Endodermal cell (in vitro differentiated cells): ENCODE results near the gene MAGEB17. TPM values are rescaled to one million over a fixed set of nuclear protein-coding genes. Genes with fewer than 3 reads are reported as not detected.
"Not testable (repeated sequence)": the region's sequence is repeated elsewhere in the genome, so short reads cannot be mapped to it uniquely, and the experiment has no call there.

Source experiments
- DNase-seq: peaks from one replicate; pipeline ENCODE4 v3.0.0-alpha.2; 2017
- H3K27ac ChIP-seq: 2 replicates; pipeline ENCODE4 v1.5.1; 2013; ENCODE audit warnings: mild to moderate bottlenecking, low read depth, low read length, moderate library complexity
- H3K27me3 ChIP-seq: 2 replicates; pipeline ENCODE4 v1.6.1; 2013; ENCODE audit warnings: mild to moderate bottlenecking, low read length, moderate library complexity; ENCODE audit not compliant: insufficient read depth, control insufficient read depth, poor library complexity, severe bottlenecking
- H3K36me3 ChIP-seq: 2 replicates; pipeline ENCODE4 v1.7.0; 2013; ENCODE audit warnings: mild to moderate bottlenecking, low read length, moderate library complexity; ENCODE audit not compliant: control insufficient read depth, insufficient read depth
- H3K4me1 ChIP-seq: one replicate; pipeline ENCODE4 v1.7.0; 2013; ENCODE audit warnings: low read length; ENCODE audit not compliant: control insufficient read depth, insufficient read depth
- H3K4me3 ChIP-seq: 2 replicates; pipeline ENCODE4 v1.5.1; 2013; ENCODE audit warnings: mild to moderate bottlenecking, low read length, moderate library complexity
- H3K9ac ChIP-seq: 2 replicates; pipeline ENCODE4 v1.6.1; 2013; ENCODE audit warnings: mild to moderate bottlenecking, low read length, moderate library complexity; ENCODE audit not compliant: poor library complexity, severe bottlenecking; ENCODE audit errors: extremely low read depth
- H3K9me3 ChIP-seq: 2 replicates; pipeline ENCODE4 v1.6.1; 2013; ENCODE audit warnings: mild to moderate bottlenecking, low read length, moderate library complexity; ENCODE audit not compliant: control insufficient read depth
- H3K27ac Mint-ChIP-seq: 2 replicates; pipeline ENCODE4 v1.8.0; 2020; ENCODE audit warnings: mixed read lengths
- H3K27me3 Mint-ChIP-seq: 2 replicates; pipeline ENCODE4 v1.8.0; 2021; ENCODE audit warnings: mild to moderate bottlenecking, mixed read lengths; ENCODE audit not compliant: insufficient read depth
- H3K36me3 Mint-ChIP-seq: 2 replicates; pipeline ENCODE4 v1.8.0; 2020; ENCODE audit warnings: low read depth, mixed read lengths
- H3K4me1 Mint-ChIP-seq: 2 replicates; pipeline ENCODE4 v1.8.0; 2020; ENCODE audit warnings: mixed read lengths
- H3K4me3 Mint-ChIP-seq: 2 replicates; pipeline ENCODE4 v1.8.0; 2020; ENCODE audit warnings: mild to moderate bottlenecking, moderate library complexity, mixed read lengths
- H3K9me3 Mint-ChIP-seq: 2 replicates; pipeline ENCODE4 v1.8.0; 2020; ENCODE audit warnings: mild to moderate bottlenecking, mixed read lengths
- CTCF ChIP-seq: fragments of 200-600 bp; sonication (generic); conservative IDR thresholded peaks from 2 replicates; pipeline ENCODE4 v1.5.0; 2021; ENCODE audit warnings: antibody characterized with exemption, mild to moderate bottlenecking
- WGBS, 2 experiments: methylation state at CpG; one replicate each; pipeline versions ENCODE4 v1.1.5 to v1.1.7; 2013; ENCODE audit warnings: missing lambda C conversion rate in 2 of 2, mixed read lengths in 1 of 2; ENCODE audit not compliant: insufficient coverage in 1 of 2, insufficient read length in 1 of 2; 5-methylcytosine and 5-hydroxymethylcytosine counted together
- total RNA-seq, 2 donors: library from RNA; stranded (reverse); fragmentation: NEBNext Ultra II Directional in 1 of 2; extraction: Animal tissue kit (Norgen Biotek cat#: 25700) in 1 of 2; gene quantifications; 2 replicates in 1 of 2; 3 replicates in 1 of 2; pipeline ENCODE4 v1.2.1, GENCODE V29; 2021

The MAGEB17 gene
- total RNA-seq, 2 donors from 2014 or later, result 0.33 to 0.44 TPM

- Mint-ChIP-seq H3K27me3 (no peaks in the 10 kb centered on the region), H3K27ac (peak overlapping the region; percentile 88), H3K9me3 (no peaks in the 10 kb centered on the region), H3K4me3 (no peak overlapping the region), H3K36me3 (peaks cover 92% of the 10 kb centered on the region), H3K4me1 (peaks cover 58% of the 10 kb centered on the region)
- Histone ChIP-seq H3K36me3 (peaks cover 70% of the 10 kb centered on the region), H3K27ac (no peak overlapping the region), H3K9ac (no peak overlapping the region), H3K27me3 (no peaks in the 10 kb centered on the region), H3K4me1 (no peaks in the 10 kb centered on the region), H3K9me3 (no peaks in the 10 kb centered on the region), H3K4me3 (no peak overlapping the region)
- peak; percentile 75 for DNase-seq
- no peak for TF ChIP-seq CTCF
- WGBS, 2 experiments, result 100% methylated on average over 3 of the region's 3 CpGs; no CpG with 5 or more reads in 1 of the 2 experiments
Measured at GRCh38 chrX:16172391-16172790, 5.1 kb downstream of the MAGEB17 start.

- no peaks in the 10 kb centered on the region for H3K4me1 ChIP-seq
- H3K27ac ChIP-seq, result no peak overlapping the region
- no peaks in the 10 kb centered on the region for H3K9me3 ChIP-seq
- peak overlapping the region; percentile 52 for H3K27ac Mint-ChIP-seq
- H3K27me3 ChIP-seq, result no peaks in the 10 kb centered on the region
- H3K9ac ChIP-seq, result no peak overlapping the region
- peak overlapping the region; percentile 84 for H3K4me3 ChIP-seq
- peaks cover 76% of the 10 kb centered on the region for H3K36me3 ChIP-seq
- no peak for TF ChIP-seq CTCF
- 50 to 67% methylated on average over 2 to 3 of the region's 3 CpGs for WGBS, 2 experiments
- no peaks in the 10 kb centered on the region for H3K27me3 Mint-ChIP-seq
- no peaks in the 10 kb centered on the region for H3K9me3 Mint-ChIP-seq
- H3K36me3 Mint-ChIP-seq, result peaks cover 89% of the 10 kb centered on the region
- H3K4me3 Mint-ChIP-seq, result peak overlapping the region; percentile 3
- peak; percentile 36 for DNase-seq
- H3K4me1 Mint-ChIP-seq, result peaks cover 67% of the 10 kb centered on the region
Measured at GRCh38 chrX:16175329-16176061, 8.2 kb downstream of the MAGEB17 start.

GRCh38 chrX:16177260-16177659 is 10.0 kb downstream of the MAGEB17 start:
- Mint-ChIP-seq H3K4me3 (peak overlapping the region; percentile 91), H3K27me3 (no peaks in the 10 kb centered on the region), H3K27ac (peak overlapping the region; percentile 37), H3K4me1 (peaks cover 63% of the 10 kb centered on the region), H3K9me3 (no peaks in the 10 kb centered on the region), H3K36me3 (peaks cover 88% of the 10 kb centered on the region)
- H3K27ac ChIP-seq, result no peak overlapping the region
- H3K4me1 ChIP-seq, result no peaks in the 10 kb centered on the region
- no peaks in the 10 kb centered on the region for H3K27me3 ChIP-seq
- H3K4me3 ChIP-seq, result peak overlapping the region; percentile 84
- no peaks in the 10 kb centered on the region for H3K9me3 ChIP-seq
- DNase-seq, result peak; percentile 57
- WGBS, 2 experiments, result 51% methylated on average over 2 of the region's 2 CpGs; no CpG with 5 or more reads in 1 of the 2 experiments
- peak; percentile 35 for TF ChIP-seq CTCF
- H3K36me3 ChIP-seq, result peaks cover 65% of the 10 kb centered on the region
- H3K9ac ChIP-seq, result no peak overlapping the region

GRCh38 chrX:16183843-16184242 is 16.6 kb downstream of the MAGEB17 start:
- Mint-ChIP-seq H3K27ac (peak overlapping the region; percentile 100), H3K36me3 (peaks cover 41% of the 10 kb centered on the region), H3K4me1 (peaks cover 59% of the 10 kb centered on the region), H3K4me3 (peak overlapping the region; percentile 91)
- peak; percentile 73 for DNase-seq
- H3K4me1 ChIP-seq, H3K27me3 ChIP-seq, H3K9me3 Mint-ChIP-seq, H3K9me3 ChIP-seq, H3K36me3 ChIP-seq, H3K27ac ChIP-seq, H3K27me3 Mint-ChIP-seq: not testable (repeated sequence)
- Histone ChIP-seq H3K4me3 (peak overlapping the region; percentile 78), H3K9ac (peak overlapping the region; percentile 87)
- 12% methylated on average over 6 of the region's 10 CpGs; no CpG with 5 or more reads in 1 of the 2 experiments for WGBS, 2 experiments
